RCC 7860 (cell line): ENCODE data around the gene TDRD1.
"Not testable (repeated sequence)": the region's sequence is repeated elsewhere in the genome, so short reads cannot be mapped to it uniquely, and the experiment has no call there.

Experiments
- DNase-seq: peaks from one replicate; pipeline ENCODE4 v3.0.0-alpha.2; 2015; ENCODE audit warnings: low spot score
- FAIRE-seq: peaks from 2 replicates; lab custom pipeline; 2012; peaks lifted over from hg19 to GRCh38; lab: Jason Lieb, UNC

TDRD1 gene, protein sequence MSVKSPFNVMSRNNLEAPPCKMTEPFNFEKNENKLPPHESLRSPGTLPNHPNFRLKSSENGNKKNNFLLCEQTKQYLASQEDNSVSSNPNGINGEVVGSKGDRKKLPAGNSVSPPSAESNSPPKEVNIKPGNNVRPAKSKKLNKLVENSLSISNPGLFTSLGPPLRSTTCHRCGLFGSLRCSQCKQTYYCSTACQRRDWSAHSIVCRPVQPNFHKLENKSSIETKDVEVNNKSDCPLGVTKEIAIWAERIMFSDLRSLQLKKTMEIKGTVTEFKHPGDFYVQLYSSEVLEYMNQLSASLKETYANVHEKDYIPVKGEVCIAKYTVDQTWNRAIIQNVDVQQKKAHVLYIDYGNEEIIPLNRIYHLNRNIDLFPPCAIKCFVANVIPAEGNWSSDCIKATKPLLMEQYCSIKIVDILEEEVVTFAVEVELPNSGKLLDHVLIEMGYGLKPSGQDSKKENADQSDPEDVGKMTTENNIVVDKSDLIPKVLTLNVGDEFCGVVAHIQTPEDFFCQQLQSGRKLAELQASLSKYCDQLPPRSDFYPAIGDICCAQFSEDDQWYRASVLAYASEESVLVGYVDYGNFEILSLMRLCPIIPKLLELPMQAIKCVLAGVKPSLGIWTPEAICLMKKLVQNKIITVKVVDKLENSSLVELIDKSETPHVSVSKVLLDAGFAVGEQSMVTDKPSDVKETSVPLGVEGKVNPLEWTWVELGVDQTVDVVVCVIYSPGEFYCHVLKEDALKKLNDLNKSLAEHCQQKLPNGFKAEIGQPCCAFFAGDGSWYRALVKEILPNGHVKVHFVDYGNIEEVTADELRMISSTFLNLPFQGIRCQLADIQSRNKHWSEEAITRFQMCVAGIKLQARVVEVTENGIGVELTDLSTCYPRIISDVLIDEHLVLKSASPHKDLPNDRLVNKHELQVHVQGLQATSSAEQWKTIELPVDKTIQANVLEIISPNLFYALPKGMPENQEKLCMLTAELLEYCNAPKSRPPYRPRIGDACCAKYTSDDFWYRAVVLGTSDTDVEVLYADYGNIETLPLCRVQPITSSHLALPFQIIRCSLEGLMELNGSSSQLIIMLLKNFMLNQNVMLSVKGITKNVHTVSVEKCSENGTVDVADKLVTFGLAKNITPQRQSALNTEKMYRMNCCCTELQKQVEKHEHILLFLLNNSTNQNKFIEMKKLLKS

DNA sequence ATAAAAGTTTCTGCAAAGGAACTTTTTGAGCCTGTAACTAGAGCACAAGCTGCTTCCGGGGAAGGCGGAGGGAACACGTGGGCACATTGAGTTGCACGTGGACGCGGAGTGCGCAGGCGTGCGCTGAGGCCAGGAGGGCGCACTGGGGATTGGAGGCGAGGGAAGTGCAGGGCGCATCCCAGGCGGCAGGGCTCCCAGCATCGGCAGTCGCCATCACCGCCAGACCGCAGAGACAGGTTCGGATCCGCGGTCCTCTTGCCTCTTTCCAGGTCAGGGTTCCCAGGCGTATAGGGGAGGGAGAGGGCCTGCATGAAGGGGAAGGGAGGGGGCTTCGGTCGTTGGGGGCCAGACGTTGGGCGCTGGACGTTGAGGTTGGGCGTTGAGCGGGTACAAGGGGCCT lies at the start of gene TDRD1:
Gene TDRD1 (plus strand): TSS at position 206 of the 400 bp plus-strand sequence. CDS start 8,479 bp downstream, outside the sequence.
- no peak for FAIRE-seq
- DNase-seq = no peak

DNA sequence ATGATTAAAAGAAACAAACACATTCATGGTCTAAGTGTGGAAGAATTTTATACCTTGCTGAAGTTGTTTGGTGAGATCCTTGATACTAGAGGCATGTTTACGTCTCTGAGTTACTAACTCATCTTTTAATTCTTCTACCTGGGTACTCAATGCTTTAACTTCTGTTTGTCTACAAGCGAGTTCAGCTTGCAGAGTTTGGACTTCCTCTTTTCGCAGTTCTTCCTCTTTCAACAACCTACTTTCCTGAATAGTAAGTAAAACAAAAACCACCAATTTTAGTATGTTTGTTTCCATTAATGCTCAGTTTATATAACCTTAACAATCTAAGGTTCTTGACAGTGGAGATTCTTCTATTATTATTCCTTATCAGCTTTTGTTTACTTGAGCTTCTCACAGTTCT lies 48.1 kb upstream of the TDRD1 start:
- FAIRE-seq (no peak), DNase-seq (no peak)

DNA sequence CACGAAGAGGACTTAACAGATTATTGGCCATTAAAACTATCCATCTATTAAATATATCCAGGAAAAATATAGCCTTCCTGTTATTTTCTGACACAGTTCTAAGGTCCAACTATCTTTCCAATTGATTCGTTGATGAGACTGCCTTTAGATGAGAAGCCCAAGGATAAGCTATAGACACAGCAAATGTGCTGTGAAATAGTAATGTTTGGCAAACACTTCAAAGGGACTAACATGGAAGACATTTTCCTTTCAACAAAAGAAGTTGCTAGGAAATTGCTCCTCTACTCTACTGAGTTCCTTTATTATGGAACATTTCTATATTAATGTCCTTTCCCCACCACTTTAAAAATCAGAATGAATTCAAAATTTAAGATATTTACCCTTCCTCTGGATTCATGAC lies 43.7 kb upstream of the TDRD1 start:
- DNase-seq (no peak), FAIRE-seq (no peak)

DNA sequence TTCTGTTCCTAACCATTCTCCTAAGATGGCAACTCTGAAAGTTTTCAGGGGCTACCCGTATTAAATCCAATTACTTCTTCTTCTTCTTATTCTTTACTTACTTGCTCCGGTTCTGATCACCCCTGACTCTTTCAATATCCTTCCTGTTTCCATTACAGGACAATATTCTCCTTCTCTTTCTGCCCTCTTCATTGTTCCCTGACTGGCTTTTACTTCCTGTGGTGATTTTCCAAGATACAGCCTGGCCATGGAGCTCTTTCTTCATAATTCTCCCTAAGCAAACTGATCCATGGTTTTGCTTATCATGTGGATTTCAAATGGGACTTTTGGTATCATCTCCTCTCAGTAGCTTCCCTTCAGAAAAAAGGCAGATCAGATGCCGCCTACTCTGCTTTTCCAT lies 40.6 kb upstream of the TDRD1 start:
- no peak for DNase-seq
- FAIRE-seq = no peak

DNA sequence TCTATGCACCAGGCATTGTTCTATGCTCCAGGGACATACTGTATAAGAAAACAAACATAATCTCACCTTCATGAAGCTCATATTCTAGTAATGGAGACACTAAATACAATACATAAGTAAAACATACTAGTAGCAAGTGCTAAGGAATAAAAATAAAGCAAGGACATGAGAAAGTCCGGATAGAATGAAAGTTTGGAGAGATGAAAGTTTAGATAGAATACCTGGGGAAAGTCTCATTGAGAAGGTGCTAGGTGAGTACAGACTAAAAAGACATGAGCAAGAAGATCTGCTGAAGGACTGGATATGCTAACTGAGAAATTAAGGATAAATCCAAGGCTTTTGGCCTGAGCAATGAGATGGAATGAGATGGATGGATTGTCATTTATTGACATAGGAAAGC lies 39.1 kb upstream of the TDRD1 start:
- DNase-seq (no peak), FAIRE-seq (no peak)

DNA sequence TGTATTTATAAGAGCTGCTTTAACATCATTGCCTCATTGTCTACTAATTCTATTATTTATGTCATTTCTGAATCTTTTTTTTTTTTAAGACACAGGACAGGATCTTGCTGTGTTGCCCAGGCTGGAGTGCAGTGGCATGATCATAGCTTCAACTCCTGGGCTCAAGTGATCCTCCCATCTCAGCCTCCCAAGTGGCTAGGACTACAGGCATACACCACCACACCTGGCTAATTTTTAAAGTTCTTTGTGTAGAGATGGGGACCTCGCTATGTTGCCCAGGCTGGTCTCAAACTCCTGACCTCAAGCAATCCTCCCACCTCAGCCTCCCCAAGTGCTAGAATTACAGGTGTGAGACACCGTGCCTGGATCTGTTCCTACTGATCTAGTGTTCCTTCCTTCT lies 38.3 kb upstream of the TDRD1 start:
- not testable (repeated sequence) for DNase-seq, FAIRE-seq

DNA sequence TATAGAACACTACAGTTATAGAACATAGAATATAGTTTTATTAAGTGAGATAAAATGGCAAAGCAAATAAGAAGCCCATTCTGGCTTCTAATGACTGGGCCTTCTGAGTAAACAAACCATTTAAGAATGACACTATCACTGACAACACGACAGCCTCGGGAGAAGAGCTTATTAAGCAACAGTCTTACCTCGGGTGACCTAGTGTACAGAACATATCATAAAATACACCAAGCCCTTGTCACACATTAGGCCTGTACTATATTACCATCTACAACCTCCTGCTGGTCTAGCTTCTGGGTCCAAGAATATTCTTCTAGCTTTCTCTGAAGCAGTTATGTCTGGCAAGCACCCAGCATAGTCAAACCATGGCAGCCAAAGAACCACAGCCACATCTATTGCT lies 37.1 kb upstream of the TDRD1 start:
- no peak for DNase-seq
- no peak for FAIRE-seq

DNA sequence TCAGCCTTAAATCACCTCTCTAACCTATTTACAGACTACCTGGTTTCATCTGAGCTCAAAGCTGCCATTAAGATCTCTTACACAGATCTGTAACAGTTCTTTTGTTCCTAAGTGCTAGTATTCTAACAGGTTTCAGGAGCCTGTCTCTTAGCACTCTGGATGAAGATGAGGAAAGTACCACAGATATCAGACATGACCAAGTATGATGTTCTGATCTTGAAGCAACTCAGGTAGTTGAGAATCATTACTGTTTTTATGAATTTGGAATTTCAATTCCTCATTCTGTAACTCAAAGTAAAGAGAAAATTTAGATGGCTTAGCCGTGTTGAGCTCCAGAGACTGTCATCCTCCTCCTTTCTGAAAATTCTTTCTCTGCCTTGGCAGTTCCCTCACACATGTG lies 36.0 kb upstream of the TDRD1 start:
- FAIRE-seq = no peak
- no peak for DNase-seq

DNA sequence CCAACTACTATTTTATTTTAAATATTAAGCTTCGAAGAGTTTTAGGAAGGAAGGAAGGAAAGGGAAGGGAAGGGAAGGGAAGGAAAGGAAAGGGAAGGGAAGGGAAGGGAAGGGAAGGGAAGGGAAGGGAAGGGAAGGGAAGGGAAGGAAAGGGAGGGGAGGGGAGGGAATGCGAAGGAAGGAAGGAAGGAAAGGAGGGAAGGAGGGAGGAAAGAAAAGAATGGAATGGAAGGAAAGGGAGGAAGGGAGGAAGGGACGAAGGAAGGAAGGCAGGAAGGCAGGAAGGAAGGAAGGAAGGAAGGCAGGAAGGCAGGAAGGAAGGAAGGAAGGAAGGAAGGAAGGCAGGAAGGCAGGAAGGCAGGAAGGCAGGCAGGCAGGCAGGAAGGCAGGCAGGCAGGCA lies 29.7 kb upstream of the TDRD1 start:
- not testable (repeated sequence) for FAIRE-seq, DNase-seq

DNA sequence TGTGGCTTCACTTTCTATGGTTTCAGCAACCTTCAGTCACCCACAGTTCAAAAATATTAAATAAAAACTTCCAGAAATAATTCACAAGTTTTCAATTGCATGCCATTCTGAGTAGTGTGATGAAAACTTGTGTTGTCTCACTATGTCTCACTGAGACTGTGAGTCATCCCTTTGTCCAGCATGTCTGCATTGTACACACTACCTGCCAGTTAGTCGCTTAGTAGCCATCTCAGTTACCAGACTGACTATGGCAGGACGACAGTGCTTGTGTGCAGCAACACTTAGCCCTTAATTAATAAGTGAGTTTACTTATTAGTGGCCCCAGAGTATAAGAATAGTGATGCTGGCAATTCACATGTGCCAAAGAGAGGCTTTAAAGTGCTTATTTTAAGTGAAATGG lies 27.7 kb upstream of the TDRD1 start:
- peak; percentile 86 for DNase-seq
- FAIRE-seq = peak; percentile 95

DNA sequence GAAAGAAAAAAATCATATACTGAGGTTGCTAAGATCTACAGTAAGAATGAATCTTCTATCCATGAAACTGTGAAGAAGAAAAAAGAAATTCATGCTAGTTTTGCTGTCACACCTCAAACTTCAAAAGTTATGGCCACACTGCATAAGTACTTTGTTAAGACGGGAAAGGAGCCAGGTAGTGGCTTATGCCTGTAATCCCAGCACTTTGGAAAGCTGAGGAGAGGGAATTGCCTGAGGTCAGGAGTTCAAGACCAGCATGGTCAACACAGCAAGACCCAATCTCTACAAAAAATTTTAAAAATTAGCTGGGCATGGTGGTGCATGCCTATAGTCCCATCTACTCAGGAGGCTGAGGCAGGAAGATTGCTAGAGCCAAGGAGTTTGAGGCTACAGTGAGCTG lies 27.3 kb upstream of the TDRD1 start:
- no peak for FAIRE-seq
- DNase-seq = no peak

DNA sequence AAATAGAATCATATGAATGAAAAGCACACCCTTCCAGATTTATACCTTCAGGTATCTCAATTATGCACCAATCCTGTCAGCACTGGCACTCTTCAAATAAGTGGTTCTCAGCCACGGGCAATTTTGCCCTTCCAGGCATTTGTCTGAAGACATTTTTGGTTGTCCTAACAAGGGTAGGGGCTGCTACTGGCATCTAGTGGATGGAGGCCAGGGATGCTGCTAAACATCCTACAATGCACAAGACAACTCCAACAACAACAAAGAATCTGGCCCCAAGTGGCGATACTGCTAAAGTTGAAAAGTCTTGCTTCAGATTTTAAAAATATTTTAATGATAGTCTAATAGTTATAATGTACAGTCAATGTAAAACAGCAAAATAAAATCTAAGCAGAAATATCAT lies 21.2 kb upstream of the TDRD1 start:
- FAIRE-seq (no peak), DNase-seq (no peak)

DNA sequence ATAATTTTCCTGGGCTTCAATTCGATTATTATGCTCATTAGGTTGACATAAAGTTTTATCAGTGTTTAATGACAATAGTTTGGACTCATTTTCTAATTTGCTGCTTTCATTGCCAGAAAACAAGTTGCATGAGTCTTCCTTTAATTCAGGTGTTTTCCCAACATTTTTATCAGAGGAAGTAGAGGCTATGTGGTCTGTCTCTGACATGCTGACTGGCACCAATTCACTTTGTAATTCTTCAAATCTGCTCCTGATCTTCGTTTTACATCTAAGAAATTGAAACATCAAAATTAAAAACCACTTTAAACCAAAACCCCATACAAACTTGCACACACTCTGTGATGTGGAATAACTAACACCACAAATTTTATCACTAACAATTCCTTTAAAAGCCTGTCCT lies 16.1 kb upstream of the TDRD1 start:
- no peak for FAIRE-seq

DNA sequence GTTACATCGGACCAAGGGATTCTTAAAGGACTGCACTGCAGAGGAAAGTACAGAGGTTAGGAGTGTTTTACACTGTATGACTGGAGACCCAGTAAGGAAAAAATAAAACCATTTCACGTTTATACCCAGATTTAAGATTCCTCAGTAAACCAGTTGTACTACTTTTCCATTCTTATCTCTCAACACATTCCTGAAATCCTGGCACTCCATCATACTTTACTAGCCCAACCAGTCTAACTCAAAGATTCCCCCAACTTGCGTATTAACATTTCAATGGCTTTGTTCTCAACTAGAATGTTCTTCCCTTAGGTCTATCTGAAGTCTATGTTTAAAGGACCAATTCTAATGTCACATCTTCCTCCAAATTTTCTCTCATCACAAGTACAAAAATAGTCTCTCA lies 13.1 kb upstream of the TDRD1 start:
- FAIRE-seq = no peak
- no peak for DNase-seq

More for the DNA sequence above, 16.1 kb upstream of the TDRD1 start:
- no peak for DNase-seq

DNA sequence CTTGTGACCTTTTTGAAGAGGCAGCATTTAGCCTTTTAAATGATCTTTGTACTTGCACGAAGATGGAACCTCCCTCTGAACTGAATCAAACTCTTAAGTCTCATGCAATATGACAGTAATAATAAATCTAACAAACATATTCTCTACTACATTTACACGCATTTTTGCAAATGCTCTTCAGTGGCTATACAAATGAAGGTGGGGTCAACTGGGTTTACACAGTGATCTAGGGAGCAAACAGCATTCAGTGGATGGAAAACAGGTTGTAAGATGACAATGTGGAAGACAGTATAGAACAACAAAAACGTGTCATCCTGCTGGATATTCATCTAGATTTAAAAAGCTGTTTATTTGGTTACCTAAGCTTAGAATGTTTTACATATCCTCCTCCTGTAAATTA lies 12.7 kb upstream of the TDRD1 start:
- FAIRE-seq (no peak), DNase-seq (no peak)

DNA sequence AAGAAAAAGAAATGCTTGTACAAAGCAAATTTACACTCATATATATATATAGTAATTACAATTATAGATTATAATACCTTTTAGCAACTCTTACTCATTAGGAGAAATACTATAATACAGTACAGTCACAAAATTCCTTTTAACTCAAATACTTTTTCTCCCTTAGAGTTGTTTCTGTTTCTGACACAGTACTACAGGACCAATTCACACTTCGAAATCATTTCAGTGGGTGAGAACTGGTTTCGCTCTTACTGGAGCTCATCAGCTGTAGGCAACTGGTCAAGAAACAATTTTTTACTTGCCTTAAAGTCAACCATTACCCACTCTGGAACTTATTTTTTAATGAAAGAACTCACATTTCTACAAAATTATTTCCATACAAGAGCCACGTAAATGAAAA lies 11.2 kb upstream of the TDRD1 start:
- FAIRE-seq = no peak
- DNase-seq = no peak

DNA sequence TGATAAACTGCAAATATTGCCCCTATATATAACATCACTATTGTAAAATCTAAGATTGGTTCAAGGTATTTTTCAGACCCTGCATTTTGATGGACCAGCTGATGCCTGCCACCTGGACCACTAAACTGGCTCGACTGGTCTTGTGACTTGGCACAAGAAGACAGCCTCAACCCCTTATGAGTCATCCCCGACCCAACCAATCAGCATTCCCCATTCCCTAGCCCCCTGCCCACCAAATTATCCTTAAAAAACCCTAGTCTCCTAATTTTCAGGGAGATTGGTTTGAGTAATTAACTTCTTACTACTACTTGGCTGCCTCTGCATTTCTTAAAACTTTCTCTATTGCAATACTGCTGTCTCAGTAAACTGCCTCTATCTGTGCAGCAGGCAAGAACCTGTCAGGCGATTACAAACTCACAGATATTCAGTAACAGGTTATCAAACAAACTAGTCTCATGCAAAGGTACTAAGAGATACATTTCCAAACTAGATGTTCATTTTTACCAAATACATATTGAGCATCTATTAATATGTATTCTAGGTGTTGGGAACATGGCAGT lies 10.6 kb upstream of the TDRD1 start:
- no peak for DNase-seq
- no peak for FAIRE-seq

DNA sequence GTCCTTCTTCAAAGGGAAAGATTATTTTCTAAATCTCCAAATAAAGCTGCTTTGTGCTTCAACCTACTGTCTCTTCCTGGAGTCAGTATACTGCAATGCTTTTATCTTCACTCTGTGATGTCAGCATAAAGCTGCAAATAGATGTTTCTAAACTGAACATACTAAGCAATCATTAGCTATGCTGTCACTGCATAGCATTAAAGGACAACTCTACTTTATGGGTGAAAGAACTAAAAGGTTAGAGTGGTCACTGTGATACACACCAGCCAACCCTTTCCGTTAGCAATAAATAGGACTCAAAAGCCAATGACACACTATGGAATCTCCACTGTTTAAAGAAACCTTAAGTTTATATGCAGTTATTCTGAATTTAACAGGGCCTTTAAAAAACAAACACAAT lies 6.9 kb upstream of the TDRD1 start:
- FAIRE-seq (peak; percentile 63), DNase-seq (peak; percentile 22)

DNA sequence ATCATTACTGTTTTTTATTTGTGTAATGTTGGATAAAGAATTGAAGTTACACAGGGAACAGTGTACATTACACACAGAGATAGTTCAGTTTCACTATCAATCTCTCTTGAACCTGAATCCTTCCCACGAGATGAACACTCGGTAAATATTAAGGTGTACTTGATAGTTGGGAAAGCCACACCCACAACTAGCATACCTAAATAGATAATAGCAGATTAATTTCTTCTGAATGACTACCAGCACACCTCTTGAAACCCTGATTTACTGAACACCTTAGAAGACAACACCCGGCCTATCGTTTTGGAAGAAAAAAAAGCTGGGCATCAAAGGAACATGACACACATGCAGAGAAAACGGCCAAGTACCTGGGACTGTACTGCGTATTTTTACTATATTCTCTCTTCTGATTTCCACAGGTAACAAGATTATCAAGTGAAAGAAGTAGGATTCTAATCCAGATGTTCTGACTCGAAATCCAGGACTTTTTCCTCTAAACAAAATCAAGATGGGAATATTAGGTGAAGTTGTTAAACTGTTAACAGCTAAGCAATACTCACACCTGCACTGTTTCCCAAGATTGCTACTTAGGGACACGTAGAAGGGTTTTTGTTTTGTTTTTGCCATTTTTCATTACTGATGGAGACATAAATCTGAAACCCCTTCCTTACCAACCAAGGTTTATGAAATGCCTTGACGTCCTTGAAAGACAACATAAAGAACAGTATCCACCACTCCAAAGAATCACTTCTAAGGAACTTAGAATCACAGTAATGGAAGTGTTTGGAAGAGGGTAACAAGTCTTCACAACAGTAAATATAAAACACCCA lies 6.2 kb upstream of the TDRD1 start:
- FAIRE-seq (no peak), DNase-seq (no peak)

DNA sequence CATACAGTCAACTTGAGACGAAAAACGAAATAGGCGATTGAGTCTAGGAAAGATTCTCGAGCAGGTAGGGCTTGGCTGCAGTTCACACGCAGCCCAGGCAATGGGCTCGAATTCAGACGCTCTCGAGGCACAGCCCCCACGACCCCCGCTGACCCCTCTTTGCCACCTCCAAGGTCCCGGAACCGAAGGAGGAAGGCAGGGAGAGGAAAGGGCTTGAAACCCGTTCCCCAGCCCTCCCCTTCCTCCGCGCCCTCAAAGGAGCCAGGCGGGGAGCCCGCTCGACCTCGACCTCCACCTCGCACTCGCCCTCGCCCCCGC lies 5.6 kb upstream of the TDRD1 start:
- DNase-seq (no peak), FAIRE-seq (no peak)
